Central memory CD4-positive, alpha-beta T cell (primary cell): Measurements from ENCODE around the gene LRMDA.

Experiments
- DNase-seq: peaks from one replicate; pipeline ENCODE4 v3.0.0; 2022

LRMDA gene

DNA sequence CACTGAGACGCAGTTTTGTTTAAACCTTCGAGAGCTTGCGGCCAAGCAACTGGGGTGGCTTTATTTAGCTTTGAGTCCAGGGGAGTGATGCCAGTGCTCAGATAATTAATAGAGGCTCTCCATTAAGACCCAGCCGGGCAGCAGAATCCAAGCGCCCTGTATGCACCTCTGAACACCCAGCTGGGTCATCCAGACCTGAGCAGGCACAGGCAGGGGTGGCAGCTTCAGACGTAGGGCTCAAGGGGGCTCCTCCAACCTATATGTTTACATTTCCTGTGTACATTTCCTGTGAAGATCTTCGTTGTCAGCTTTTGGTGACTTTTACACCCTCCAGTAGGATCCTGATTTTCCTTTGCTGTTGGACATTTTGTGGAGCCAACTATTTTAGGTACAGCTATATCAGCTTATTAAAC is 719.5 kb downstream of the LRMDA start:
- no peak for DNase-seq

DNA sequence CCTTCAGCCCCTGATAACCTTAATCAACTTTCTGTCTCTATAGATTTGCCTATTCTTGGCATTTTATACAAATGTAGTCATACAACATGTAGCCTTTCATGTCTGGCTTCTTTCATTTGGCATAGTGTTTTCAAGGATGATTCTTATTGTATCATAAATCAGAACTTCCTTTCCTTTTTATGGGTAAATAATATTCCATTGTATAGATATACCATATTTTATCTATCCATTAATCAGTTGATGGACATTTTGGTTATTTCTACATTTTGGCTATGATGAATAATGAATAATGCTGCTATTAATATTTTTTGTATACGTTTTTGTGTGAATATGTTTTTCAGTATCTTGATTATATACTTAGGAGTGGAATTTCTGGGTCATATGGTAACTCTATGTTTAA is 720.8 kb downstream of the LRMDA start:
- no peak for DNase-seq

DNA sequence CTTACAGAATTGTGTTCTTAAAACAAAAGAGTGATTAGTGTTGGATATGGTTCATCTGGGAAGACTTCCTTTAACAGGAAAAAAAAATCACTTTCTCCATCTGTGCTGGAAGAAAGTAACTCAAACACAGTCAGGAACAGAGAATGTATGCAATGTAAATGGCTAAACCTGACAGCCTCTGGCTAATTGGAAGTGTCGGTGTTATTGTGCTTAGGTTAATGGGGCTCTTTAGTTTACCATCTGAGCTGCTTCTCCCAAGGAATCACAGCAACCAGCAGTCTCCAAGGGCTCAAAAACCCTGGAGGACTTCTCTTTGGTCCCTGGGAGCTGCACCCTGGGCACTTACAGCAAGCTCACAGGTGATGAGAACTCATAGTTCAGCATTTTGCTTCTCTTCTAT is 724.5 kb downstream of the LRMDA start:
- DNase-seq = no peak

DNA sequence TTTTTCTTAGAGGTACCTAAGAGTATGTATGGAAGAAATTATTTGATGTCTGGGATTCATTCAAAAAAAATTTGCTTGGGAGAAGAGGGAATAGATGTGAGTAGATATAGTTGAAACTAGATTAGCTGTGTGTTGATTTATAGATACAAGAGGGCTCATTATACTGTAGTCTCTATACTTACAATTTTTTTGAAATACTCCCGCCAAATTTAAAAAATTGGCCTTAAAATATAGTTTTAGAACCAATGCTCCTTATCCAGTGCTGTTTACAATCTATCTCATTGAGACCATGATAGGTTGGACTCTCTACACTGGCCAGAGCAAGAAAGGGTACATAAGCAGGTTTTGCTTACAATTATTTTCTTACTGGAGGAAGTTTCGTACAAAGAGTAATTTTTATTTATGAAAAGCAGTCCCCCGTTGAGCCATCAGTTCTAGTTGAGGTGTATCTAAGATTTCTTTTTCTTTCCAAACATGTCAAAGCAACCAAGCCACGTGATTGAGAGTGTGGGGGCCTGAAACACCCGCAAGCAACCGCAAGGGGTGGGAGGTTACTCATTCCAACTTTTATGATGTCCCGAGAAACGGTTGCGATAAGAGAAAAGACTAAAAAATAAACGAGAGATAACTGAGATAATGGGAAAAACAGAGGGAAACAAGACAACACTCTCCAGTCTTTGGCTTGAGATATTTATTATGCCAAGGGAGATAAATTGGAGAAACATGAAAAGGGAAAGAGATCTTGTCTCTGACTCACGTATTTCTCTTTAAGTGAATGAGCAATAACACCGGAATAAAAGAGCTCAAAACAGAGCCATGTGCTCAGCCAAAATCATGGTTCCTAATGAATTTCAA is 729.2 kb downstream of the LRMDA start:
- no peak for DNase-seq

DNA sequence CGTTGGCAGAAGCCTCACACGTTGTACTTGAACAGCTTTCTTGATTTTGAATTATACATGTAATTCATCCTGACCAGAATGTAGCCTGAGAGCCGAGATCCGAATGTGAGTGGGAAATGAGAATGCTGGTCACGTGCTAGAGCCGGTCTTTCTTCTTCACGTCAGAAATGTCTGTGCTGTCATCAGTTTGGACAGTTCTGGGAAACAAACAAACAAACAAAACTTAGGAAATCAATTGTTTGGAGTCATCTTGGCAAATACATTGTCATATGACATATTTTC is 729.8 kb downstream of the LRMDA start:
- no peak for DNase-seq

DNA sequence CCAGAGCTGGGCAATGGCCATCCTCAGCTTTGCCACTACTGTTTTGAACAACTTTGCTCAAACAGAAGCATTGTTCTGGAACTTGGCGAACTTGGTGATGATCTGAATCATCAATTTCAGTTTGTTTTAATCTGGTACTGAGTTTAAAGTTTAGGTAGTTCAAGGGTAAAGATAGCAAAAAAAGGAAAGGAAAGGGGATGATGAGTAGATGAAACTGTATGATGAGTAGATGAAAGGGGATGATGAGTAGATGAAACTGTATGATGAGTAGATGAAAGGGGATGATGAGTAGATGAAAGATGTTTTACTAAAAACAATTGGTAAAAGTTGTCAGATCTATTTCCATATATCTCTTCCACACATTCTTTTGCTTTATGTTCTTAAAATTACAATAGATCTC is 737.0 kb downstream of the LRMDA start:
- no peak for DNase-seq

DNA sequence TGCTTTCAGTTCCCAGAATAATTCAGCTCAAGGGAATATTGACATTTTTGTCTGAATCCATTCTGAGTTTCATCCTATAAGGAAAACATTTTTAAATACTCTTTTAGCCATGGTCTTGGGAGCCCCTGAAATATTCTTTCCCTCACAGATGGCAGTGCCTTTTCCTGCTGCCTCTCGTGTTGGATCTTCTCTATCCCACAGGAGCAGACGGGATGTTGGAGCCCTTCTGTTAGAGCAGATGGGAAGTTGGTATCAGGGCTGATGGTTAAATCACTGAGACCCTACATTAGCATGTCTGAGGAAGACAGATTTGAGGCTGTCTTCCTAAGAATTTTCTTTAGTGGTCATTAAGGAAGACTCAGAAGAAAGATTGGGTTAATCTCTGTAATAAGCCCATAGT is 737.8 kb downstream of the LRMDA start:
- no peak for DNase-seq

DNA sequence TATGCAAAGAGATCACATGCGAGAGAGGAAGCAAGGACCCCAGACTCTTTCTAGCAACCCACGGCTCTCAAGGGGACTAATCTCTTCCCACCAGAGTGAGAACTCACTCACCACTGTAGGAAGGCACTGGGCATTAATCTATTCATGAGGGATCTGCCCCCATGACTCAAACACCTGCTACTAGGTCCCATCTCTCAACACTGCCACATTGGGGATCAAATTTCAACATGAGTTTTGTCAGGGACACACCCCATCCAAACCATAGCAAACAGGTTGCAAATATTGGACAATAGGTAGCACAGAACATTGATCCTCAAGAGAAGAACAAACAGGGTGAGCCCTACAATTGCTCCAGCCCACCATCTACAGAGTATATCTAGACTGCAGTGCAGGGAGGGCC is 740.6 kb downstream of the LRMDA start:
- no peak for DNase-seq

DNA sequence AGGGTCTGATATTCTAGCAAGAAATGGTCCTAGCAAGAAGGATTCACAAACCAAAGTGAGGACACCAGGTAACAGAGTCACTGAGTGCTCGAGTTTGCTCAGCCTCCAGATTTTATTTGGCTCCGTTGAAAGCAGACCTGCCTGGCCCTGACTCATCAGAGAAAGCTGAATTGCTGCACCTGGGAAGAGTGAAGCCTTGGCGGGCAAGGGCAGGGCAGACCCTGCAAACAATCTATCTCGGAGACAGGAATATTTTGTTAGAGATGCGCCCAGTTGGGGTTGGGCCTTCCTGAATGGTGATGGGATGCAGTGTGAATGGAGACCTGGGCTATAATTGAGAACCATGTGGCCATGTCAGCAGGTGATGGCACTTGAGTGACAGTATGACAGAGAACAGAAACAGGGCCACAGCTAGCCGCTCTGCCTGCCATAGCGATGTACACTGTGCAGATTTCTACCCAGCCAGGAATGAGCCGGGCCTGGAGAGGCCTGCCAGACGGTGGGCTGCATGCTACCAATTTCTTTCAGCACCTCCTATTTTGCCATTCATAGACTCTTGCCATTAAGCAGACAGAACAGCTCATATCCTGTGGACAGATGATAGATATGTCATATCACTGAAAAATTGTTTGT is 744.2 kb downstream of the LRMDA start:
- no peak for DNase-seq

DNA sequence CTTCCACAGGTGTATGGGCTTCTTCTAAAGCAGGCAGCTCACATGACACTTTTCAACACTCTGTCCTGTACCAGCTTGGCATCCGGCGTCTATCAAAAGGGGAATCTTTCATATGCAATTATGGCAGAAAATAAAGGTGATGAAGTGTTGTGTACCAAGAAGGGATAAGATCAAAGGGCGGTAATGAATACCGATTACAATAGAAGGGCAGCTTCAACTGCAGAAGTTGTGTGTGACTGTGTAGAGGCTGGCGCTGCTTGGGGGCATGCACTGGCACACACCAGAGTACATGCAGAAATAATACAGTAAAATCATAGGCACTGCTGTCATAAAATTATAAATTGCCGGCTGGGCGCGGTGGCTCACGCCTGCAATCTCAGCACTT is 744.7 kb downstream of the LRMDA start:
- no peak for DNase-seq

DNA sequence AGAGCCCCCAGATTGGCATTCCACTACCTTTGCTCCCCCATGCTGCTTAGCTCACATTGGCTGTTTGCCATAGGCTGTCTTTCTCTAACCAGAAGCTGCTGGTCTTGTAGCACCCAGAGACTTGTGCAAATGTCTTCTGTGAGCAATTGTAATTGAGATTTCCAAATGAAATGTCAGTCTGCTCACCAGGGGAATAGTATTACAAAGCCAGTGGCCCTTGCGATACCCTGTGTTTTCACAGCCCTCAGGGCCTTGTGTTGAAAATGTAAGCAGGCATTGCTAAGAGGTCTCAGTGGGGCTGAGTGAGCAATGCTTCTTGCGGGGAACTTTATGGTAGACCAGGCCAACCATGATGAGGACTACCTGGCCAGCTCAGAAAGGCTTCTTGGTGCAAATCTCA is 746.5 kb downstream of the LRMDA start:
- no peak for DNase-seq

DNA sequence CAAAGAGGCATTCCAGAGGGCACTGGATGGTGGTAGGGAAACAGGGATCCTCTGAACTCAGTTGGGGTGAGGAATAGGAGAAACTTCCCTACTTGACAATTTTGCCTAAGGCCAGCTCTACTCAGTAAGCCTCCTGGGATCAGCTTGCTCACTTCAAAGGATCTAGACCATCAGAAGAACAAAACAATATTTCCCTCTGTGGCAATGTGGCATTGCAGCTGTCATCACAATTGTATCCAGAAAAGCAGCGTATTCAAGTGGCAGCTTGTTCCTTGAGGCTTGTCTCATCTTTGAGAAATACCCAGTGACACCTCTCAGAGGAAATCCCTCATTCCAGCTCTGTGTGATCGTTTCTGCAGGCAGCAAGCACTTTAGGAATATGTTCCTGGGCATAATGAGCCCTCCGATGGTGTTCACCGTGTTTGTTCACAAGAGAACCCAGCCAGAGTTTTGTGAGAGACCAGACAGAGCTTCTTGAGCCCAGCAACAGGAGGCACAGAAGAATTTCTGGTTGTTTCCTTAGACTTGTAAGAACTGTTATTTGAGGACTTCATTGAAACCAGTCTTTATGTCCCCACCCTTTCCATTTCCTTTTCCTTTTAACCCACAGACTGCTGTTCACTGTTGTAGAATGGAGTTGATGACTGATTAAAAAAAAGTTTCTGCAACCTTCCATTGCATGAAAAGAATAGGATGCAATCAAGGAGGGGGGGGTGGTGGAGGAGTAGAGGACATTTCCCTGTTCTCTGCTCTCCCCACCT is 747.3 kb downstream of the LRMDA start:
- DNase-seq = no peak

DNA sequence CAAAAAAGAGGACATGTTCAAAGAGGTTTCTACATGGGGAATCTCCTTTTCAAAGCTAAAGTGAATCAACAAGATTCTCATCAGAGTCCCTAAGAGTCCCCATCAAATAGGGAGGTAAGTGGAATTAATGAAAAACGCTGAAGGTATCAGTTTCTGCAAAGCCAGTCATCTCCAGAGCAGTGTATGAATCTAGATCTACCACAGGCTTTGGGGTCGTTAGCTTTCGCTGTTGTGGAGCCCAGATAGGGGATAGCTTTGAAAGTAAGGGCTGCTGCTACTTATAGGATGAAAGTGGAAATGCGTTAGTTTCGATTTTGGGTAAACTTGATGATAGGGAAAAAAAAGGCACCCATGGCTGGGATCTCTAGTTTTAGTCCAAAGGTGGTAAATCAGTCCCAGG is 748.4 kb downstream of the LRMDA start:
- DNase-seq = no peak

DNA sequence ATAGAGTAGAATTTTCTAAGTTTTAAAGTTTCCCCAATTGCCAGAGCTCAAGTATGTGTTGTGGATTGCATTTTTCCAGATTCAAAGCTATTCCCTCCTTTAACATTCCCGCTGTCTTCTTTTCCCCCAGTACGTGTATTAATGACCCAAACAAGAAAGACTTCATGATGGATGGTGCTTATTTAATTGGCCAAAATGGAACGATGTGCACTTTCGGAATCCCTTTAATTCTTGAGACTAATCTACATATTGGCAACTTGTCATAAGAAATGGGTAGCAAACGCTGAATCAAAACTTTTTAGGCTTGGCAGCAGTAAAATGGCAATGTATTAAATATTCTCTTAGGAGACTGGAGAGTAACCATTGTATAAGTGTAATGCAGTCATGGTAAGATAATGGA is 753.2 kb downstream of the LRMDA start:
- no peak for DNase-seq

DNA sequence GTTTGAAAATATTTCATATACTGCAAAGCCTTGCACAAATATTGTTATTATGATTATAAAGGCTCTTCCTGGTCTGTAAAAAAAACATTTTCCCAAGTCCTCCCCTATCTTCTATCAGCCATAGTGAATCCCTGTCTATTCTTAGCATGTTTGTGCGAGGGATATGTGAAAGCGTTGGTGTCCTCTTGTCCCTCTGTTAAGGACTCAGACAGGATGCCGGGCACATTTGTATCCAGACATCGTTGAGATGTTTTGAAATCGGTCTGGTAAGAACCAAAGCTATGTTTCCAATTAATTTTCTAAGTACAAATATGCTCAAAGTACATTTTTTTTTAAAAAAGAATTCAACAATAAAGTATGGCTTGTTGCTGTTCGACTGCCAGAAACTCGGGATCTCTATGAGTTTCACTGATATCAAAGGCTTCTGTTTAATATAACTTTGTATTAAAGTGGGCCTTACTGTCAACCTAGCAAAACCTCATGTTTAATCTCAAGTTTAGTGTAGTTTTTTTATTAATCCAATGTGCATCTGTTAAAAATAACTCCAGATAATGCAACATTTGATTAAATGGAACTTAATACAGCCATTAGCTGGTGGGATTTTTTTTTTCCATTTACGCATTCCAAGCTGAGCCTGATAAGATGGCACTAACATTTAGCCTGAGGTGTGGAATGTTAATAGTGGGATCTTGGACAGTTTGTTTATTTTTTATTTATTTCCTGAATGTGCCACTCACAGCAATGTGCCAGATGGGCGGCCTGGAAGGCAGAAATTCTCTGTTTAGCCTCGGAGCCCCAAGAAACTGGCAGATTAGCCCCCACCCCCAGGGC is 754.3 kb downstream of the LRMDA start:
- no peak for DNase-seq

DNA sequence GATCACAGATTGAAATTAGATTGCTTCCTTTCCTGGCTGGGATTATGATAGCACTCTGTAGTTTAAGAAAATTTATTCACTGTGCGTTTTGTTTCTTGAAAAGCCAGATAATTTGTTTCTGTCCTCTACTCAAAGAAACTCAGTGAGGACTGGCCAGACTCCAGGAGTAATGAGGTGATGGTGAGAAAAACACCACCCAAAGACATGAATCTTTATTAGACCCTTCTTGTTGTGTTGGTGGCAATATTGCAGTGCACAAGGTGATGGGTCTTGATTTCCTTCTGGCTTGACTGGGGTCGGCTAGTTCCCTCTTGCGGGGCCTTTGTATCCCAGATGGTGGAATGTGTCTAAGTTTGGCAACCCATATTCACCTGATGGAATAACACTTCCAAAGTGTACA is 756.8 kb downstream of the LRMDA start:
- DNase-seq = no peak

DNA sequence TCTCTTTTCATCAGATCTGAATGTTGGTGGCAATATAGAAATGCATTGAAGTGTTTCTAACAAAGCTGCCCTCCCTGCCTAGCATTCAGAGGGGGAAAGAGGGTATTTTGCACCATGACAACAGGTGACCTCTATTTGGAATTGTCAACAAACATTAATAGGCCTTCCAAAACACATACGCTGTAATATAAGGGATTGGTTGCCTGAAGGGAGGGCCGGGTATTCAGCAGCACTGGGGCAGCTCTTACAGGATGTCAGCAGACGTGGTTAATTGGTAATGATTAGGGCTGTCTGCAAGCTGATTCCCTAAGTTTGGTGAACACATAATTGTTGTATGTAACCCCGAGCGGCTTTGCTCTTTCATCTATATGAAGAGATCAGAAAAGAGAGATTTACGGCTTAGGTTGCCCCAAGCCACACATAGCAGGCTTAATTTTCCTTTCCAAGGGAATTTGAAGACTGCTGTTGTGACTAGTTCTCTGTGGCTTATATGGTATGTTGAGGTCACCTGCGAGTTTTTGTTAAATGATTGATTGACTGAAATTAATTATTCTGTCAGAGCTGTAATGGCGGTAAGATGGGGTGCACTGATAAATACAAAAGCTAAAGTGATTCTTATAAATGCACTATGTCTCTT is 759.3 kb downstream of the LRMDA start:
- DNase-seq = no peak

DNA sequence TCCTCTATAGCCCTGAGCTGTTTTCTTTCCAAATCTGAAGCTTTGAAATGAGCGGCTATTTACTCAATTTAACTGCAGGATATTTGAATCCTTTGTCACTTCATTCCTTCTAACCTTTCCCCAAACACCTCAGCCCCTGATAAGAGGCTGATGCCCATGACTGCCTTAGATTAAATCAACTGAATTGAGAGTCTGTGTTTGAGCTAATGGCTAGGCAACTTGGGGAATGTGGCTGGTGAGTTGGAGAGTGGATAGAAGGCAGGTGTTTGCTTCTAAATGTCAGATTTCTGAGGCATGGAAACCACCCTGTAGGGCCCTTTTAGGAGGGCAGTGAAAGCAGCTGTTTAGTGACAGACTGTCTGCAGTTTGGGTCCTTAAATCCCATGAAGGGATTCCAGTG is 759.9 kb downstream of the LRMDA start:
- no peak for DNase-seq

DNA sequence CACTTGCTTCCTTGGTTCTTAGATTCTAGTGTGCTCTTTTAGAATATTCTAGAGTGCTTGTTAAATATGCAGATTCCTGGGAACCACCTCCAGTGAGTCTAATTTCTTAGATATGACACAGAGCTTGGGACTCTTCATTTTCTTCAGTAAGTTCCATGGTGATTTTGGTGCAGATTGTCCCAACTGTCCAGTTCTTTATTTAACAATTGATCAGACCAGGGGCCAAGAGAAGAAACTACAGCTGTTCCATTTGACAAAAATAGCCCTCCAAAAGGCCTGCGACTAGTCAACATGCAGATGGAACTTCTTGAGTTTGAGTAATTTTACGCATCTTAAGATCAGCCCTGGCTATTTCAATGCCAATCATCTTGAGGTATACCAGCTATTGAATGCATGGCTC is 760.7 kb downstream of the LRMDA start:
- no peak for DNase-seq

DNA sequence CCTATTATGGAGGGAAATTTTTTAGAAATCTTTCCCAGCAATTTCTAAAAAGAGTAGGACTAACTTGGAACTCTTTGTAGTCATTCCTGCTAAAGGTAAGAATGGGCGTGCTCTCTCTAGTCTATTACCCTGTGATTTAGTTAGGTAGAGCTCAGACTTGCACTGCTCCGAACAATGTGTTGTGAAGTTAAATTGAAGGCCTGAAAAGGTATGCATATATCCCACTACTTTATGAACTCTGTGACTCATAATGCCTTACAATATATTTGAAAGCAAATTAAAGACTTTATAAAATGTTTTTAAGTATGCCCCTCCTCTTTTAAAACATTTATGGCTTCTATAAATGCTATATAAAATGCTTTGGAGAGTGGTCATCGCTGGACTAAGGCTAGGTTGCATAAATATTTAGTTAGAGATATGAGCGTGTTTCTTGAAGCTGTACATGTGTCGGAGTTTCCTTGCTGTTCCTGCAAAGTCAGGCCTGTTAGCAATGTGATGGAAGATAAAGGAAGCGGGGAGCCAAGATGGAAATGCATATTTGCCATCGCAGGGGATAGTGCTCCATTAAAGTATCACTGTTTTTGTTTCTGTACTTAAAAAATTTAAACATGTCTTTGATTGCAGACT is 761.4 kb downstream of the LRMDA start:
- DNase-seq = no peak

DNA sequence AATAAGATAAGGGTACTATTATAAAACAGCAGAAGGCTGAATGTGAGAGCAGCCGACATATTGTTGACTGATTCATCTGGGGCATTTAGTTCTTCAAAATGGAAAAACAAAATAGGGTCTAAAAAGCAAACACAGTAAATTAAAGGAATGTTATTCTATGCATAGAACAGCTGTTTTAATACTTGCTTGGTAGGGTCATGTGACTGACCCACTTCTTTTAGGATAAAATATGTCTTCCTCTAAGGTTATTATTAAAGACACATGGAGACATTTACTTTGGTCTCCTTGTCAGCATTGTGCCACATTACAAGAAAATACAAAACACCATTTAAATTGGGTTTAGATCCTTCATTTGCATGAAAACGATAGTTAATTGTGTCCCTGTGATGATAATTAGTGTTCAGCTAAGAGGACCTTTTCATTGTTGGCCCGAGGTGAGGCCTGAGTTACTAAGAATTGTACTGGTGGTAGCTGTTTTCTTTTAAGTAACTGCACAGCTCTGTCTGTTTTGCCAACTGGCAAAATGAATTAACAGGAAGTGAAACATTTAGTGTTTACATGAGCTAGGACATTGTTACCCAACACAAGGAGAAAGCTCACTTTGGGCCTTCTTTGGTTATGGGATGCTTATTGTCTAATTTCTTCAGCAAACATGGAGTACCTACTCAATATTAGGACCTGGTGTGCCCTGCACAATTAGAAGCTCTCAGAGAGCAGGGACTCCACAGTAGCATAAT is 764.4 kb downstream of the LRMDA start:
- DNase-seq = no peak

DNA sequence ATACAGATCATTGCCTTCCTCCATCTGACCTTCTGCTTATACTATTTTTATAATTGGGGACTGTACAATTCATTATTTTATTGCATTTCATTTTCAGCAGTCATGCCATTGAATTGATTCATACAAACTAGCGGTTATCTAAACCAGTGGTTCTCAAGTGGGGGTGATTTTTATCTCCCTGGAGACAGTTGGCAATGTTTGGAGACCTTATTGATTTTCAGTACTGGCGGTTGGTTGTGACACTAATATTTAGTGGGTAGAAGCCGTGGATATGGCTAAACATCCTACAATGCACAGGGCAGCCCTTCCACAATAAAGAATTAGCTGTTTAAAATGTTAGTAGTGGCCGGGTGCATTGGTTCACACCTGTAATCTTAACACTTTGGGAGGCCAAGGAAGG is 765.9 kb downstream of the LRMDA start:
- DNase-seq = no peak
